ENCODE data around the gene PMM2.
"Not testable (repeated sequence)": the region's sequence is repeated elsewhere in the genome, so short reads cannot be mapped to it uniquely, and the experiment has no call there.

PMM2 gene

GRCh38 chr16:8797364-8798173 is at the start of gene PMM2, which contains the start of gene TMEM186:
PMM2 (plus strand) TSS chr16:8797839; CDS start chr16:8797883, 44 bp downstream.
TMEM186 (minus strand) TSS chr16:8797639; CDS start chr16:8797614, 25 bp downstream.
- DNase-seq: peak; percentile 95

DNA sequence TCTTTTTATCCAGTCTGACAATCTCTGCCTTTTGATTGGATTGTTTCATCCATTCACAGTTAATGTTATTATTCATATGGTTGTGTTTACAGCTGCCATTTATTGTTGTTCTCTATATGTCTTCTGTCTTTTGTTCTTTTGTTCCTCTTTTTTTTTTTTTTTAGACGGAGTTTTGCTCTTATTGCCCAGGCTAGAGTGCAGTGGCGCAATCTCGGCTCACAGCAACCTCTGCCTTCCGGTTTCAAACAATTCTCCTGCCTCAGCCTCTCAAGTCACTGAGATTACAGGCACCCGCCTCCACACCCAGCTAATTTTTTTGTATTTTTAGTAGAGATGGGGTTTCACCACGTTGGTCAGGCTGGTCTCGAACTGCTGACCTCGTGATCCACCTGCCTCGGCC is 48.7 kb upstream of the PMM2 start:
- DNase-seq: not testable (repeated sequence)

DNA sequence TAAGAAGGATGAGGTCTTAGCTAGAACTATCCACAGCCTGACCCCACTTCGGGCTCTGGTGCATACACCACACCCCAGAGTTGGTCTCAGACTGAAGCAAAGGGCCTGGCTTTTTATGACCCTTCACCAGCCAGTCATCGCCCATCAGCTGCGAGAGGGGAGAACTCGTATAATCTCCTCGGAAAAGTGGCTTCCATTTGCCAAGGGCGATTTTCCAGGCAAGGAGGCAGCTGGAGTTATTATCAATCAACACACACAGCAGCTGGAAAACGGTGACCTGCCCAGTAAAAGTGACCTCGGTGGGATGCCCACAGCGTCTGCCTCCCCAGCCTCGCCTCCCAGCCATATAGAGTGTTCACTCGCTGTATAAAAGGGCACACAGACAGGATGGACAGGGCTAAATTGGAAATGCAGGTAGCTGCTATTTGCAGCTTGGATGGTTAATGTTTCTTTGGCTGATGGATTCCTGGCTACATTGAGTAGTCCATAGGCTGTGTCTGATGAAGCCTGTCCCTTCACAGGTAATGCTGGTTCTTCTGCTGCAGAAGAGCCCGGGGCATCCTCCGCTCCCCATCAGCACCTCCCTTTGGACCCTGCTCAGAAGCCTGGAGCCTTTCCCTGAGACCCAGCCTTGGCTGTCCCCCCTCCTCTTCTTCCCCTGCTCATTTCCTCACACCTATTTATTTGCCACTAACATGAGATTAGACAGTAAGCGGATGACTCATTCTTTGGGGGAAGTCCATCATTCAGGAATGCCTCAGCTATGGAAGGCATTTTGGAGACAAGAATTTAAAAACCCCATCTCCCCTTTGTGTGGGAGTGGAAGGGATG is 45.9 kb upstream of the PMM2 start:
- no peak for DNase-seq

DNA sequence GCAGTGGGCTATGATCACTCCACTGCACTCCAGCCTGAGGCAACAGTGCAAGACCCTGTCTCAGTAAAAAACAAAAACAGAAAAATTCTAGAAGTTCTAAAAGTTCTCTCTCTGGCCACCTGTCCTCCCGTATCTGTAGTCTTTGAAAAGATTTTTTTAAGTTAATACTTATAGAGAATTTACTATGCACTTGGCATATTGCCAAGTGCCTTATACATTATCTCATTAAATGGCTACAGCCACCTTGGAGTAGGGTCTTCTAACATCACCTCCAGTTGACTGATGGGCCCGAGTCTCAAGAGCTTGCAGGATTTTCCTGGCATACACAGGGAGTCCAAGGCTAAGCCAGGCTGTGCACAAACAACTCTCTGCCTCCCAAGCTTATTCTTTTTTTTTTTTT is 44.9 kb upstream of the PMM2 start:
- DNase-seq: no peak

GRCh38 chr16:8753416-8754054 is 44.1 kb upstream of the PMM2 start:
- no peak for DNase-seq

DNA sequence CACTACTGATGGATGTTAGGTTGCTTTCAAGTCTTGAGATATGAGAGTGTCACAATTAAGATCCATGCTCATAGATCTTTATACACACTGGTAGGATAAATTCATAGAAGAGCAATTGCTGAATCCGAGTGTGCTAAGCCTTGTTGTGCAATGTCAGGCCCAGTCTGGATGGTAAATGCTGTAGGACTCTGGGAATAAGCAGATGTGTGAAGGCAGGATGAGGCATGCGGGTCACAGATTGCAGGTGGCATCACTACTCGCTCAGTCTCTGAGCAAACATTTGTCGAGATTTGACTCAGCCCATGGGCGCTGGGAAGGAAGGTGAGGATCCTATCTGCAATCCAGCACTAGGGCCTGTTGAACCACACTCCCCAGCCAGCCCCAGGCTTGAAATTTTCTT is 40.9 kb upstream of the PMM2 start:
- DNase-seq: no peak

DNA sequence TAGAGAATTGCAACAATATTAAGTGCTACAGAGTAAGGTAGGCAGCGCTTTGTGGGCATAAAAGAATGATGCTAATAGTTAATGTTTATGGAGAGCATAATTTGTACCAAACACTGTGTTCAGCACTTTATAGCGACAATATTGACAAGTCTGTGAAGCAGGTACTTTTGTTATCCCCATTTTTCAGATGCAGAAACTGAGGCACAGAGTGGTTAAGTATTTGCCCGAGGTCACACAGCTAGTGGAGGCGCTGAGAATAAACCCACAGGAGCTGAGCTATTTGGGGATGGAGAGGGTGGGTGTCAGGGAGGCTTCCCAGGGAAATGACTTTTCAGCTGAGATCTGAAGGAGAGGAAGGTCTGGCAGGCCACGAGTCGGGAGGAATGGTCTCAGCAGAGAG is 39.6 kb upstream of the PMM2 start:
- no peak for DNase-seq

- DNase-seq: no peak
Measured at GRCh38 chr16:8760021-8760420, 37.6 kb upstream of the PMM2 start.

DNA sequence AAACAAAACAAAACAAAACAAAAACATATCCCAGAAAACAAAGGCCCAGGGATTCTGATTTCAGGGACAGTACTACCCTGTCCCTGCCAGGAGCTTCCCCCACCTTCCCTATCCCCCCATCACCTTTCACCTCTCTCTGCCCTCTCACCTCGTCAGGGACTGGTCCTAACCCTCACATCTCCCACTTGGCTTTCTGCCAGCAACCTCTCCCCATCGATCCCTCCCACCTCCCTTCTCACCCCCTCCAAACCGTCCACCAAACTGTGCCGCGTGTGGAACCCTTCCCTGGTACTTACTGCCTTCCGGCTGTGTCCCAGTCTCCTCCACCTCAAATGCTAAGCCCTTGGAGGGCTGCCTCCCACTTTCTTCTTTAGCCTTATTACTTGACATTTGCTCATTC is 36.6 kb upstream of the PMM2 start:
- no peak for DNase-seq

GRCh38 chr16:8762254-8762653 is 35.4 kb upstream of the PMM2 start:
- no peak for DNase-seq

DNA sequence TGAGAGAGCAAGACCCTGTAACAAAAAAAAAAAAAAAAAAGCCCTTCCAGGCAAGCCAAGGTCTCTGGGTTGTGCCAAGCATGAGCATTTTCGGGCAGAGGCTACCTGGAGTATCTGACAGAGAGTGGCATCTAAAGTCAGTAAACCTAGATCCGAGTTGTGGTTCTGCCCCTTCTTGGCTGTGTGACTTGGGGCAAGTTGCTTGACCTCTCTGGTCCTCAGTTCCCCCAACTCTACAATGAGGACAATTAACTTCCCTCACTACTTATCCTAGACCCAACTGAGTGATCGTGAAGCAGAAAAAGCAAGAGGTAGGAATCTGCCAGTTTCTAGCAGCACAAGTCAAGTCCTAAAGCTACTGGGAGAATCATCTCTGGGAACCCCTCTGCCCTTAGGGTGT is 34.6 kb upstream of the PMM2 start:
- DNase-seq: no peak

GRCh38 chr16:8763899-8764298 is 33.7 kb upstream of the PMM2 start:
- no peak for DNase-seq

DNA sequence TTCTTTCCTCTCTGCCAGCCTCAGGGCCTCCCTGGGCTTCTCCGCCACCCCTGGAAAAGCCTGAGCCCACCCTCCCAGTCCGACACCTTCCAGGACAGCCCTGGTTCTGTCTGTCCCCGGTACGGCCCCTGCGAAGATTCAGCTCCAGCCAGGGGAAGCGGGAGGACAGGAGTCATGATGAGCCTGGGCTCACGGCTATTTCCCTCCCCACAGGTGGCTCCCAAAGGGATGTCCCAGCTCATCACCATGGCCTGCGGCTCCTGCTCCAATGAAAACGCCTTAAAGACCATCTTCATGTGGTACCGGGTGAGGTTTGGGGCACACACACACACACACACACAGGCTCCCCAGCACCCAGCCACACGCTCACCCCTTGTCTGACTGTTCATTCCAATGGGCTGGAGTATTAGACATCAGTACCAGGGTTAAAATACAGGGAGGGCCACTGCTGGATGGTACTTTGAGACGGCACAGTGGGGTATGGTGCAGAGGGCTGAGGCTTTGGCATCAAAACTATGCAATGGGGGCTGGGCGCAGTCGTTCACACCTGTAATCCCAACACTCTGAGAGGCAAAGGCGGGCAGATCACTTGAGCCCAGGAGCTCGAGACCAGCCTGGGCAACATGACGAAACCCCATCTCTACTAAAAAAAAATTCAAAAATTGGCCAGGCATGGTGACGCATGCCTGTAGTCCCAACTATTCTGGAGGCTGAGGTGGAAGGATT is 33.0 kb upstream of the PMM2 start:
- no peak for DNase-seq

DNA sequence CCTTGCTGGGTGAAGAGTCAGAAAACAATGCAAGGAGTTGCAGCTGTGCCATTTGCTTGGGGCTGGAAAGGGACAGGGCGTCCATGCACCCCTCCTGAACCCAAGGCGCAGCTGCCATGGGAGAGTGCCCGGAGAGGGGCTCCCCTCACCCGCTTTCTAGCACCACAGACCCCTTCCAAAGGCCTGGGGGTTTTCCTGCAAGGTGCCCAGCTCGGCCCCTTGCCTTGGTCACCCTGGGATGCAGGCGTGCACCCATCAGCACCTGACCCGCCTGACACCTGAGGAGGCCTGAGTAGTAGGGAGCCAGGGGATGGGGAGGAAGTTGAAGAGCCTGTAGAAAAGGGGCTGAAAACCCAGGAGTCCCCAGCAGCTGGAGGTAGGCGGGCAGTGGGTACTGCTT is 30.5 kb upstream of the PMM2 start:
- DNase-seq: no peak

GRCh38 chr16:8768283-8768682 is 29.4 kb upstream of the PMM2 start:
- no peak for DNase-seq

GRCh38 chr16:8768692-8769091 is 28.9 kb upstream of the PMM2 start:
- DNase-seq: no peak

GRCh38 chr16:8773537-8773936 is 24.1 kb upstream of the PMM2 start:
- no peak for DNase-seq

- no peak for DNase-seq
Measured at GRCh38 chr16:8774208-8774607, 23.4 kb upstream of the PMM2 start.

DNA sequence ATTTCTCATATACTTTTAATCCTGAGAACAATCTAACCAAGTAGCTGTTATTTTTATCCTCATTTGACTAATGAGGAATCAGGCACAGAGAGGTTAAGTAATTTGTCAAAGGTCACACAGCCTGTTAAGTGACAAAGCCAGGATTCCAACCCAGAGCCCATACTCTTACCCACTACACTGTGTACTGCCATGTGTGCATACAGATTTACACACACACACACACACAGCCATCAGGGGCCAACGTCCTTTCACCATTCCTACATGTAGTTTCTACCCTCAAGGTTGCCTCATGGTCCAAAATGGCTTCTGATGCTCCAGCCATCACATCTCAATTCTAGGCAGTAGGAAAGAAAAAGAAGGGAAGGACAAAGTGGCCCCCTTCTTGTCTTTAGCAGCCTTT is 22.3 kb upstream of the PMM2 start:
- no peak for DNase-seq

DNA sequence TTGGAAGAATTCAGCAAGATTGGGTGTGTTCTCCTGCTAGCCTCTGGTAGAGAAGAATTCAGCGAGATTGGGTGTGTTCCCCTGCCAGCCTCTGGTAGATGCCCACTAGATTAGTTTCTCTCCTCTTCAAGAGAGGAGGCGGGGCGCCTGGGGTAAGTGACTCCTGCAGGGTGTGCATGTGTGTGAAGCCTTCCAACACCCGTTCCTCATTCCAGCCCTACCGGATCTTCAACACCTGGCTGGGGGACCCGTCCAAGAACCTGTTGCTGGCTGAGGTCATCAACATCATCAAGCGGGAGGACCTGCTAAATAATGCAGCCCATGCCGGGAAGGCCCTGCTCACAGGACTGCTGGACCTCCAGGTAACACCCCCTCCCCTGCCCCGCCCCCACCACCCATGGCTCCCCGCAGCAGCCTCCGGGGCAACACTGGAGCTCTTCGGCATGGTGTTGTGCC is 21.5 kb upstream of the PMM2 start:
- no peak for DNase-seq

DNA sequence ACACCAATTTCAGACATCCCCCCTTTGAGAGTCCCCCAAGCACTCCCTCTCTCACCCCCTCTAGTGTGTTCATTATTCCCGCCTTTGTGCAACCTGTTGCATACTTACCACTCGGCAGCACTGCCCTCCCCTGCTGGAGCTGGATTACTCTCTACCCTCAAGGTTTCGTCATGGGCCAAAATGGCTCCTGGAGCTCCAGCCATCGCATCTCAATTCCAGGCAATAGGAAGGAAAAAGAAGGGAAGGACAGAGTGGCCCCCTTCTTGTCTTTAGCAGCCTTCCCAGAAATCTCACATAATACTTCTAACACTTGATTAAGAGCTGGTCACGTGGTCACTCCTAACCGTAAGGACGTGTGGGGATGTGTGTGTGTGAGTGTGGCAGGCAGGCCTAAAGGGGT is 20.4 kb upstream of the PMM2 start:
- DNase-seq: no peak

GRCh38 chr16:8781797-8782196 is 15.8 kb upstream of the PMM2 start:
- no peak for DNase-seq

DNA sequence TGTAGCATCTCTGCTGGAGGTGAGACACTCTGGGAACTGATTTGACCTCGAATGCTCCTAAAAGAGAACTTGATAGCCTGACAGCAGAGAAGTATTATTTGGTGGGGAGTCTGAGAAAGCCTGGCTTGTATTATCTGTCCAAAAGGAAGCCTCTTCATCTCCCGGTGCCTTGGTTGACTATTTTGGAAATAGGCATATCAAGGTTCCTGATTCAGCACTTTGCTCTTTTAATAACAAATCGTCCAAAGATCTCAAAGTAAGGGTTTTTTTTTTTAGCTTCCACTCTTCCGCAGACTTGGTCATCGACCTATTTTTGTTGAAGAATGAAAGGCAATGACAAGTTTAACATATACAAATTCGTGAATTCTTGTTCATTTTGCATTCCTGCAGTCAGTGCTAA is 15.0 kb upstream of the PMM2 start:
- no peak for DNase-seq
